Neural progenitor cell (in vitro differentiated cells): ENCODE measurements around the gene GPR149. TPM values are rescaled to one million over a fixed set of nuclear protein-coding genes. Genes with fewer than 3 reads are reported as not detected.
A peak's percentile ranks its signal among the peaks of the same experiment; 100 is the strongest.

ENCODE experiments used
- DNase-seq: peaks from one replicate; pipeline ENCODE4 v3.0.0-alpha.2; 2016; ENCODE audit warnings: low spot score
- H2AFZ ChIP-seq: fragments of 200-600 bp; sonication (generic); replicated peaks from 2 replicates; pipeline ENCODE4 v1.6.1; 2016; ENCODE audit warnings: antibody characterized with exemption
- H3F3A ChIP-seq: fragments of 200-600 bp; sonication (generic); 2 replicates; pipeline ENCODE4 v1.6.1; 2016; ENCODE audit warnings: antibody characterized with exemption, low read depth
- H3K27ac ChIP-seq: fragments of 200-600 bp; sonication (generic); 2 replicates; pipeline ENCODE4 v1.5.1; 2016; ENCODE audit warnings: mild to moderate bottlenecking
- H3K27me3 ChIP-seq: fragments of 200-600 bp; sonication (generic); 2 replicates; pipeline ENCODE4 v1.6.1; 2016; ENCODE audit warnings: mild to moderate bottlenecking, moderate library complexity
- H3K36me3 ChIP-seq: fragments of 200-600 bp; sonication (generic); 2 replicates; pipeline ENCODE4 v1.5.1; 2016
- H3K4me1 ChIP-seq: fragments of 200-600 bp; sonication (generic); 2 replicates; pipeline ENCODE4 v1.6.1; 2016; ENCODE audit warnings: mixed run types
- H3K4me2 ChIP-seq: fragments of 200-600 bp; sonication (generic); 2 replicates; pipeline ENCODE4 v1.6.1; 2016
- H3K4me3 ChIP-seq: fragments of 200-600 bp; sonication (generic); 2 replicates; pipeline ENCODE4 v1.5.1; 2016
- H3K79me2 ChIP-seq: fragments of 200-600 bp; sonication (generic); 2 replicates; pipeline ENCODE4 v1.6.1; 2016; ENCODE audit warnings: low read depth
- H3K9ac ChIP-seq: fragments of 200-600 bp; sonication (generic); 2 replicates; pipeline ENCODE4 v1.6.1; 2016
- H3K9me3 ChIP-seq: fragments of 200-600 bp; sonication (generic); 2 replicates; pipeline ENCODE4 v1.5.1; 2016; ENCODE audit warnings: low read depth
- H4K20me1 ChIP-seq: fragments of 200-600 bp; sonication (generic); 2 replicates; pipeline ENCODE4 v1.6.1; 2016; ENCODE audit warnings: low read depth
- H3K27ac Mint-ChIP-seq: 3 replicates; pipeline ENCODE4 v1.8.0; 2021; ENCODE audit warnings: mixed read lengths
- H3K27me3 Mint-ChIP-seq: 2 replicates; pipeline ENCODE4 v1.8.0; 2022; ENCODE audit warnings: low read depth, mild to moderate bottlenecking, inconsistent platforms, moderate library complexity, mixed read lengths; ENCODE audit not compliant: insufficient read depth
- H3K36me3 Mint-ChIP-seq: 3 replicates; pipeline ENCODE4 v1.8.0; 2021; ENCODE audit warnings: mixed read lengths
- H3K4me1 Mint-ChIP-seq: 3 replicates; pipeline ENCODE4 v1.8.0; 2021; ENCODE audit warnings: mixed read lengths
- H3K4me3 Mint-ChIP-seq: 3 replicates; pipeline ENCODE4 v1.8.0; 2021; ENCODE audit warnings: mild to moderate bottlenecking, moderate library complexity, mixed read lengths
- H3K9me3 Mint-ChIP-seq: 3 replicates; pipeline ENCODE4 v1.8.0; 2020; ENCODE audit warnings: mixed read lengths
- EZH2 ChIP-seq: fragments of 200-600 bp; sonication (generic); IDR thresholded peaks from 2 replicates; pipeline ENCODE4 v1.6.1; 2017; ENCODE audit warnings: antibody characterized with exemption, mild to moderate bottlenecking, moderate library complexity
- EZH2phosphoT487 ChIP-seq: fragments of 200-600 bp; sonication (generic); IDR thresholded peaks from 2 replicates; pipeline ENCODE4 v1.6.1; 2017; ENCODE audit warnings: antibody characterized with exemption
- total RNA-seq: library from RNA; depleted of rRNA; stranded (reverse); fragments of >200 nt; gene quantifications from 2 replicates; pipeline ENCODE4 v1.2.3, GENCODE V29; 2015; ENCODE audit warnings: low replicate concordance
- TF ChIP-seq, protein P1 (sequence below): fragments of 200-600 bp; sonication (generic); IDR thresholded peaks from 2 replicates; pipeline ENCODE4 v1.5.1; 2017; ENCODE audit warnings: antibody characterized with exemption, mild to moderate bottlenecking

GPR149 gene
- total RNA-seq, 1 donor from 2014 or later = not detected

DNA sequence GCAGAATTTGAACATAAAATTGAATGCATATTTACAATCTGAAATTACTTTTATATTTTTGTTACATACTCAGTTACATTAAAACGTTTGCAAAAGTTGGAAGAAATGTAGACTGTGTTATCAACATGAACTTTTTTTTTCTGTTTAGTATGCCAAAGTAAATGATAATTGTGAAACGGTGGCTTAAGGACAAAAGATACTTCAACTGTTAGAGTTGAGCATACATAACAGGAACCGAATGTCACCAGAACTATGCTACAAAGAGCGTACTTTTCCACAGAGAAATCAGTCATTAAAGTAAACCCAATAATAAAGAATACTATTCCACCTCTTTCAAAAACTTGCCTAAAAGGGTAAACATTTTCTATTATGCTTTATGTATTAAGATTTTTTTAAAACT, 91.4 kb downstream of the GPR149 start:
- Mint-ChIP-seq H3K4me1 (no peaks in the 10 kb centered on the region), H3K36me3 (no peaks in the 10 kb centered on the region), H3K9me3 (no peaks in the 10 kb centered on the region), H3K4me3 (no peak overlapping the region), H3K27ac (no peak overlapping the region), H3K27me3 (no peaks in the 10 kb centered on the region)
- no peaks in the 10 kb centered on the region for H4K20me1 ChIP-seq
- H3F3A ChIP-seq = no peaks in the 10 kb centered on the region
- no peak overlapping the region for H3K27ac ChIP-seq
- no peak overlapping the region for H3K4me2 ChIP-seq
- H3K4me3 ChIP-seq = no peak overlapping the region
- H3K4me1 ChIP-seq = no peaks in the 10 kb centered on the region
- no peak overlapping the region for H3K9ac ChIP-seq
- no peaks in the 10 kb centered on the region for H3K9me3 ChIP-seq
- no peaks in the 10 kb centered on the region for H3K36me3 ChIP-seq
- TF ChIP-seq EZH2phosphoT487 = no peak
- TF ChIP-seq EZH2 = no peak
- TF ChIP-seq, protein P1, sequence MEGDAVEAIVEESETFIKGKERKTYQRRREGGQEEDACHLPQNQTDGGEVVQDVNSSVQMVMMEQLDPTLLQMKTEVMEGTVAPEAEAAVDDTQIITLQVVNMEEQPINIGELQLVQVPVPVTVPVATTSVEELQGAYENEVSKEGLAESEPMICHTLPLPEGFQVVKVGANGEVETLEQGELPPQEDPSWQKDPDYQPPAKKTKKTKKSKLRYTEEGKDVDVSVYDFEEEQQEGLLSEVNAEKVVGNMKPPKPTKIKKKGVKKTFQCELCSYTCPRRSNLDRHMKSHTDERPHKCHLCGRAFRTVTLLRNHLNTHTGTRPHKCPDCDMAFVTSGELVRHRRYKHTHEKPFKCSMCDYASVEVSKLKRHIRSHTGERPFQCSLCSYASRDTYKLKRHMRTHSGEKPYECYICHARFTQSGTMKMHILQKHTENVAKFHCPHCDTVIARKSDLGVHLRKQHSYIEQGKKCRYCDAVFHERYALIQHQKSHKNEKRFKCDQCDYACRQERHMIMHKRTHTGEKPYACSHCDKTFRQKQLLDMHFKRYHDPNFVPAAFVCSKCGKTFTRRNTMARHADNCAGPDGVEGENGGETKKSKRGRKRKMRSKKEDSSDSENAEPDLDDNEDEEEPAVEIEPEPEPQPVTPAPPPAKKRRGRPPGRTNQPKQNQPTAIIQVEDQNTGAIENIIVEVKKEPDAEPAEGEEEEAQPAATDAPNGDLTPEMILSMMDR = no peak
- H3K27me3 ChIP-seq = no peaks in the 10 kb centered on the region
- H2AFZ ChIP-seq = no peak overlapping the region
- DNase-seq = no peak
- no peaks in the 10 kb centered on the region for H3K79me2 ChIP-seq

DNA sequence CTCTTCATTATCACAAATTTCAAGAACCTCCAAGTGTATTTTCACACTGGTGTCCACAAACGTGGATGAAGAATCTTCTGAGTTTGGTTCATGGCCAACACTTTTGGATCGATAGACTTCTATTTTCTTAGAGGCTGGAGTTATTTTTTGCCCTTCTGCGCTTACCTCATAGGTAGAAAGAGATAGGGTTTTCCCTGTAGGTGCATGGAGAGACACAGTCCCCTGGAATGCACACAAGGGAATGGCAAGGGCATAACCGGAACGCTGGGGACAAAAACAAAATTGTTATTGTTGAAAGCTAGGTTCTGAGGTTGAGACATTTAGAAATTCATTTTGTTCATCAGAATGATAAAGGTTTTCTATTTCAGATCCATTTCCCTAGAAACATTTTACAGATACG, 92.0 kb downstream of the GPR149 start:
- no peak for DNase-seq
- no peaks in the 10 kb centered on the region for H3K27me3 Mint-ChIP-seq
- Histone ChIP-seq H3K9ac (no peak overlapping the region), H3F3A (no peaks in the 10 kb centered on the region), H3K36me3 (no peaks in the 10 kb centered on the region), H3K4me3 (no peak overlapping the region), H3K79me2 (no peaks in the 10 kb centered on the region), H3K27me3 (no peaks in the 10 kb centered on the region), H2AFZ (no peak overlapping the region), H4K20me1 (no peaks in the 10 kb centered on the region), H3K27ac (no peak overlapping the region), H3K9me3 (no peaks in the 10 kb centered on the region), H3K4me1 (no peaks in the 10 kb centered on the region), H3K4me2 (no peak overlapping the region)
- H3K9me3 Mint-ChIP-seq = no peaks in the 10 kb centered on the region
- no peak overlapping the region for H3K4me3 Mint-ChIP-seq
- no peaks in the 10 kb centered on the region for H3K36me3 Mint-ChIP-seq
- H3K27ac Mint-ChIP-seq = no peak overlapping the region
- TF ChIP-seq EZH2phosphoT487 = no peak
- TF ChIP-seq, protein P1 = no peak
- no peak for TF ChIP-seq EZH2
- H3K4me1 Mint-ChIP-seq = no peaks in the 10 kb centered on the region

DNA sequence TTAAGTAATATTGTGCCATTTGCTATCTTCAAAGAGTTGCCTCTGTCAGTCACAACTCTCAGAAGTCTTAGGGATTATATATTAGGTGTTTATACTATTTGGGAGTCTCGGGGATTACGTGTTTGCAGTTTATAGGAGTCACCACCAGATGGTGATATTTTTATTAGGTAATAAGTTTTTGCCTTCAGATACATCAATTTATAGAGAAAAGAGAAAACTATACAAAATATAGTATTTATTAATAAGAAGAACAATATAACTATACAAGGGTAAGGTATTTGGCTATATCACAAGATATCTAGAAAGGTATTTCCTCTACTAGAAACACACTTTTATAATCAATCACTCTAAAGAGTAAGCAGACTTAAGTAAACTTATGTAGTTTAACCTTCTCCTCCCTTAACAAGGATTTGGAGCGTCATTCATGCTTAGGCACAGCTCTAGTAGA, 95.0 kb downstream of the GPR149 start:
- H3K27ac Mint-ChIP-seq = no peak overlapping the region
- H3K4me3 ChIP-seq = no peak overlapping the region
- H3K36me3 Mint-ChIP-seq = no peaks in the 10 kb centered on the region
- H3K4me3 Mint-ChIP-seq = no peak overlapping the region
- TF ChIP-seq EZH2phosphoT487 (no peak), EZH2 (no peak)
- TF ChIP-seq, protein P1 = peak; percentile 66
- no peak overlapping the region for H2AFZ ChIP-seq
- no peaks in the 10 kb centered on the region for H3K4me1 ChIP-seq
- peak; percentile 41 for DNase-seq
- H4K20me1 ChIP-seq = no peaks in the 10 kb centered on the region
- H3K9ac ChIP-seq = no peak overlapping the region
- no peaks in the 10 kb centered on the region for H3K27me3 Mint-ChIP-seq
- H3K4me2 ChIP-seq = no peak overlapping the region
- H3K9me3 Mint-ChIP-seq = no peaks in the 10 kb centered on the region
- no peaks in the 10 kb centered on the region for H3K79me2 ChIP-seq
- H3K4me1 Mint-ChIP-seq = no peaks in the 10 kb centered on the region
- no peaks in the 10 kb centered on the region for H3F3A ChIP-seq
- no peaks in the 10 kb centered on the region for H3K27me3 ChIP-seq
- no peaks in the 10 kb centered on the region for H3K36me3 ChIP-seq
- no peaks in the 10 kb centered on the region for H3K9me3 ChIP-seq
- no peak overlapping the region for H3K27ac ChIP-seq
